GM23248 (cell line): ENCODE measurements around the gene PRDM12.

Source experiments
- EZH2 ChIP-seq: fragments of 200-600 bp; sonication (generic); IDR thresholded peaks from 2 replicates; pipeline ENCODE4 v1.6.1; 2018; ENCODE audit warnings: antibody characterized with exemption, mild to moderate bottlenecking; ENCODE audit not compliant: insufficient read depth, poor library complexity, severe bottlenecking
- EZH2phosphoT487 ChIP-seq: fragments of 200-600 bp; sonication (generic); IDR thresholded peaks from 2 replicates; pipeline ENCODE4 v1.6.1; 2018; ENCODE audit warnings: antibody characterized with exemption, moderate library complexity, mild to moderate bottlenecking, low read depth; ENCODE audit not compliant: insufficient read depth

DNA sequence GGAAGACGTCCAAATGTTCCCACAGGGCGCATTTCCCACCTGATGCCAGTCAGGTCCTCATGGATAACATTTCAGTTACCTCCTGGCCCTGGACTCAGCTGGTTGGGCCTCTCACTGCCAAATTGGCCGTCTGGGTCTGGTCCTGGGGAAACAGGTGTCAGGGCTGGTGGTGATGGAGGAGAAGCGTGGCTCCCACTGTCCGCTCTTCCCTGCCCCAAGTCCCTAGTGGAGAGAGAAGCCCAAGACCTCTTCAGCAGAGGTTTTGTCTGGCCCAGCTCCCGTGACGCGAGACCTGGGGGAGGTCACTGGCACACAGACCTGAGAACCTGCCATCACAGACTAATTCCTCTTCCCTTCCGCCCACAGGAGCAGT lies 27.8 kb upstream of the PRDM12 start:
- no peak for TF ChIP-seq EZH2
- no peak for TF ChIP-seq EZH2phosphoT487
